Measurements from ENCODE around the gene MYBPH. TPM values are rescaled to one million over a fixed set of nuclear protein-coding genes. Genes with fewer than 3 reads are reported as not detected.

MYBPH gene
- polyA plus RNA-seq, 1 donor: 0.18 TPM

GRCh38 chr1:203129501-203130231 lies 46.0 kb downstream of the MYBPH start:
- no peak for DNase-seq

- no peak for DNase-seq
Measured at GRCh38 chr1:203128716-203129500, 46.7 kb downstream of the MYBPH start.

GRCh38 chr1:203128431-203128715 lies 47.3 kb downstream of the MYBPH start:
- no peak for DNase-seq

GRCh38 chr1:203127666-203128430 lies 47.8 kb downstream of the MYBPH start, which contains the start of gene ADORA1:
Gene ADORA1, plus strand, starts transcription at chr1:203127726. Its CDS starts 1,116 bp downstream, at chr1:203128842.
- DNase-seq: peak; percentile 72

GRCh38 chr1:203126866-203127665 lies 48.6 kb downstream of the MYBPH start:
- DNase-seq: no peak

GRCh38 chr1:203126151-203126865 lies 49.3 kb downstream of the MYBPH start:
- peak; percentile 45 for DNase-seq

GRCh38 chr1:203124546-203125317 lies 50.9 kb downstream of the MYBPH start:
- DNase-seq: no peak

- no peak for DNase-seq
Measured at GRCh38 chr1:203124011-203124410, 51.6 kb downstream of the MYBPH start.

GRCh38 chr1:203122159-203122558 lies 53.5 kb downstream of the MYBPH start:
- DNase-seq: no peak

GRCh38 chr1:203121186-203122015 lies 54.2 kb downstream of the MYBPH start:
- no peak for DNase-seq

- DNase-seq: no peak
Measured at GRCh38 chr1:203120325-203121153, 55.1 kb downstream of the MYBPH start.

Other genes starting within 250 kb of the MYBPH start
- 46.4 TPM for gene KLHL12, start 248.6 kb downstream of the MYBPH start, polyA plus RNA-seq (ENCODE audit: insufficient read length)
- gene ADIPOR1, start 217.5 kb downstream of the MYBPH start, polyA plus RNA-seq (ENCODE audit: insufficient read length): 77.5 TPM
- 51.9 TPM for gene CYB5R1, start 208.6 kb downstream of the MYBPH start, polyA plus RNA-seq (ENCODE audit: insufficient read length)
- gene TMEM183A, start 168.5 kb downstream of the MYBPH start, polyA plus RNA-seq (ENCODE audit: insufficient read length): 73.9 TPM
- gene PPFIA4, start 149.3 kb downstream of the MYBPH start, polyA plus RNA-seq (ENCODE audit: insufficient read length): 9.7 TPM
- 0.18 TPM for gene MYOG, start 89.8 kb downstream of the MYBPH start, polyA plus RNA-seq (ENCODE audit: insufficient read length)
- gene ADORA1, start 48.1 kb downstream of the MYBPH start, polyA plus RNA-seq (ENCODE audit: insufficient read length): 4.6 TPM
- gene CHI3L1, start 10.9 kb upstream of the MYBPH start, polyA plus RNA-seq (ENCODE audit: insufficient read length): 7.4 TPM
- gene CHIT1, start 53.8 kb upstream of the MYBPH start, polyA plus RNA-seq (ENCODE audit: insufficient read length): 0.10 TPM
- gene BTG2, start 129.7 kb upstream of the MYBPH start, polyA plus RNA-seq (ENCODE audit: insufficient read length): 102 TPM
- 46.4 TPM for gene FMOD, start 175.3 kb upstream of the MYBPH start, polyA plus RNA-seq (ENCODE audit: insufficient read length)